ENCODE results near the gene CLDN18. TPM values are rescaled to one million over a fixed set of nuclear protein-coding genes. Genes with fewer than 3 reads are reported as not detected.

The CLDN18 gene
- total and polyA plus RNA-seq, 2 of the 8 experiments (the other 6 are each of a cell fraction or from before 2014, with no cell fraction given): not detected

- TF ChIP-seq TEAD4 (IDR thresholded peaks at IDR 0.05; ENCODE audit: low read depth, low read length): no peak
- TF ChIP-seq, protein P1, sequence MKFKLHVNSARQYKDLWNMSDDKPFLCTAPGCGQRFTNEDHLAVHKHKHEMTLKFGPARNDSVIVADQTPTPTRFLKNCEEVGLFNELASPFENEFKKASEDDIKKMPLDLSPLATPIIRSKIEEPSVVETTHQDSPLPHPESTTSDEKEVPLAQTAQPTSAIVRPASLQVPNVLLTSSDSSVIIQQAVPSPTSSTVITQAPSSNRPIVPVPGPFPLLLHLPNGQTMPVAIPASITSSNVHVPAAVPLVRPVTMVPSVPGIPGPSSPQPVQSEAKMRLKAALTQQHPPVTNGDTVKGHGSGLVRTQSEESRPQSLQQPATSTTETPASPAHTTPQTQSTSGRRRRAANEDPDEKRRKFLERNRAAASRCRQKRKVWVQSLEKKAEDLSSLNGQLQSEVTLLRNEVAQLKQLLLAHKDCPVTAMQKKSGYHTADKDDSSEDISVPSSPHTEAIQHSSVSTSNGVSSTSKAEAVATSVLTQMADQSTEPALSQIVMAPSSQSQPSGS (IDR thresholded peaks at IDR 0.05; ENCODE audit: low read length): no peak
These were observed 50.8 kb downstream of the CLDN18 start (continued) for GRCh38 chr3:138060792-138061191.
